C4-2B (cell line): ENCODE data around the gene SGMS2.

Experiments
- CTCF ChIP-seq: fragments of 450-650 bp; conservative IDR thresholded peaks from 2 replicates; pipeline ENCODE4 v1.5.1; 2017; ENCODE audit warnings: mild to moderate bottlenecking
- ZFX ChIP-seq: fragments of 450-650 bp; IDR thresholded peaks from 2 replicates; pipeline ENCODE4 v1.6.1; 2017

- no peak for TF ChIP-seq CTCF
- TF ChIP-seq ZFX = no peak
These were observed 61.1 kb downstream of the SGMS2 start for GRCh38 chr4:107885865-107886264.
